ENCODE data around the gene RNF157.

The RNF157 gene

GRCh38 chr17:76103274-76104139 is 136.8 kb downstream of the RNF157 start, which contains the start of gene EXOC7 (continued):
- TF ChIP-seq PBX3 (CRISPR knock-in tag; IDR thresholded peaks at IDR 0.05): 0 out of 2 replicates have a peak, but pooled peaks have one; percentile 27
- peak; percentile 87 for TF ChIP-seq ZNF335 (tag by site-specific recombination; conservative IDR thresholded peaks at IDR 0.05)
- peak; percentile 64; the same call in 1 of the 2 replicates for TF ChIP-seq ZXDB (tag by site-specific recombination; IDR thresholded peaks at IDR 0.05)
- TF ChIP-seq WT1 (tag by site-specific recombination; IDR thresholded peaks at IDR 0.05): peak; percentile 26; the same call in 1 of the 2 replicates
- peak; percentile 92 for TF ChIP-seq ZBTB10 (tag by site-specific recombination; IDR thresholded peaks at IDR 0.05)
- TF ChIP-seq KLF1 (tag by site-specific recombination; IDR thresholded peaks at IDR 0.05): peak; percentile 79
- 0 out of 2 replicates have a peak, but pooled peaks have one; percentile 20 for TF ChIP-seq ZNF280D (tag by site-specific recombination; IDR thresholded peaks at IDR 0.05)
- TF ChIP-seq ZNF398 (tag by site-specific recombination; IDR thresholded peaks at IDR 0.05): peak; percentile 89
- TF ChIP-seq ZNF37A (tag by site-specific recombination; IDR thresholded peaks at IDR 0.05): no peak
- TF ChIP-seq ZBTB48 (tag by site-specific recombination; IDR thresholded peaks at IDR 0.05): peak; percentile 95
- no peak for TF ChIP-seq ZBTB21 (tag by site-specific recombination; IDR thresholded peaks at IDR 0.05)
- peak; percentile 47; the same call in 1 of the 2 replicates for TF ChIP-seq TRIM28 (IDR thresholded peaks at IDR 0.05; ENCODE audit: borderline replicate concordance, low read length)
- TF ChIP-seq ZNF639 (tag by site-specific recombination; IDR thresholded peaks at IDR 0.05): 0 out of 2 replicates have a peak, but pooled peaks have one; percentile 41
- no peak for TF ChIP-seq ZNF701 (tag by site-specific recombination; IDR thresholded peaks at IDR 0.05)
- peak; percentile 80 for TF ChIP-seq YY1 (tag by site-specific recombination; IDR thresholded peaks at IDR 0.05)
- peak; percentile 65 for TF ChIP-seq KLF7 (tag by site-specific recombination; IDR thresholded peaks at IDR 0.05; ENCODE audit: borderline replicate concordance)
- peak; percentile 87 for TF ChIP-seq EGR2 (tag by site-specific recombination; IDR thresholded peaks at IDR 0.05; ENCODE audit: low read depth)
- TF ChIP-seq ZFP69B (tag by site-specific recombination; IDR thresholded peaks at IDR 0.05): peak; percentile 99
- no peak for TF ChIP-seq ZNF580 (tag by site-specific recombination; IDR thresholded peaks at IDR 0.05)
- TF ChIP-seq ZNF404 (tag by site-specific recombination; IDR thresholded peaks at IDR 0.05): no peak
- peak; percentile 55; the same call in 1 of the 2 replicates for TF ChIP-seq ZNF629 (tag by site-specific recombination; IDR thresholded peaks at IDR 0.05)
- TF ChIP-seq GLIS1 (tag by site-specific recombination; IDR thresholded peaks at IDR 0.05): peak; percentile 32; the same call in 1 of the 2 replicates
- TF ChIP-seq ZNF521 (tag by site-specific recombination; IDR thresholded peaks at IDR 0.05): no peak
- peak; percentile 37; the same call in 1 of the 2 replicates for TF ChIP-seq ZNF341 (tag by site-specific recombination; IDR thresholded peaks at IDR 0.05; ENCODE audit: low read depth)
- TF ChIP-seq ZNF157 (tag by site-specific recombination; IDR thresholded peaks at IDR 0.05): no peak
- no peak for TF ChIP-seq ZNF449 (tag by site-specific recombination; IDR thresholded peaks at IDR 0.05)

Data from HEK293 (cell line).